Measurements from ENCODE around the gene GSTM1. TPM values are rescaled to one million over a fixed set of nuclear protein-coding genes. Genes with fewer than 3 reads are reported as not detected.

GSTM1 gene
- total and polyA plus RNA-seq, 11 donors: 0.10 to 60.0 (median 26.8) TPM; not detected in 4

- WGBS, 4 donors: 75 to 89% (median 84%) methylated on average over 6 of the region's 6 CpGs
- no peak overlapping the region for H3K27ac ChIP-seq
- no peaks in the 10 kb centered on the region for H3K27me3 ChIP-seq
- TF ChIP-seq POLR2A (IDR thresholded peaks at IDR 0.05) (no peak), CTCF (IDR thresholded peaks at IDR 0.05) (no peak)
- ATAC-seq (no peak), DNase-seq (no peak)
- H3K9me3 ChIP-seq: no peaks in the 10 kb centered on the region
- H3K4me3 ChIP-seq: no peak overlapping the region
- intact Hi-C loops (cut with DNase I): no loop called here
- no peaks in the 10 kb centered on the region for H3K4me1 ChIP-seq
- H3K36me3 ChIP-seq: peaks cover 0 to under 1% (median 0%) of the 10 kb centered on the region in 9 donors
These were observed 43.0 kb downstream of the GSTM1 start for GRCh38 chr1:109730666-109731065.

GRCh38 chr1:109732390-109732881, 44.8 kb downstream of the GSTM1 start:
- Histone ChIP-seq H3K9me3 (no peaks in the 10 kb centered on the region), H3K27me3 (no peaks in the 10 kb centered on the region), H3K27ac (no peak overlapping the region), H3K36me3 (peaks cover 0 to 18% (median 9%) of the 10 kb centered on the region in 9 donors), H3K4me3 (no peak overlapping the region), H3K4me1 (no peaks in the 10 kb centered on the region)
- 71 to 85% (median 81%) methylated on average over 3 of the region's 3 CpGs for WGBS, 4 donors
- ATAC-seq (no peak), DNase-seq (no peak)
- TF ChIP-seq POLR2A (IDR thresholded peaks at IDR 0.05): no peak
- TF ChIP-seq CTCF (IDR thresholded peaks at IDR 0.05): no peak
- intact Hi-C loops (cut with DNase I): no loop called here

GRCh38 chr1:109733236-109733870, 45.7 kb downstream of the GSTM1 start:
- H3K9me3 ChIP-seq: no peaks in the 10 kb centered on the region
- TF ChIP-seq CTCF (IDR thresholded peaks at IDR 0.05) (no peak), POLR2A (IDR thresholded peaks at IDR 0.05) (no peak)
- no peak overlapping the region for H3K4me3 ChIP-seq
- ATAC-seq: no peak
- H3K27ac ChIP-seq: no peak overlapping the region
- WGBS, 4 donors: 85 to 93% (median 90%) methylated on average over 4 of the region's 4 CpGs
- H3K4me1 ChIP-seq: no peaks in the 10 kb centered on the region
- no peak for DNase-seq
- H3K27me3 ChIP-seq: no peaks in the 10 kb centered on the region
- peaks cover 0 to 27% (median 18%) of the 10 kb centered on the region in 9 donors for H3K36me3 ChIP-seq
- intact Hi-C loops (cut with DNase I): no loop called here

DNA sequence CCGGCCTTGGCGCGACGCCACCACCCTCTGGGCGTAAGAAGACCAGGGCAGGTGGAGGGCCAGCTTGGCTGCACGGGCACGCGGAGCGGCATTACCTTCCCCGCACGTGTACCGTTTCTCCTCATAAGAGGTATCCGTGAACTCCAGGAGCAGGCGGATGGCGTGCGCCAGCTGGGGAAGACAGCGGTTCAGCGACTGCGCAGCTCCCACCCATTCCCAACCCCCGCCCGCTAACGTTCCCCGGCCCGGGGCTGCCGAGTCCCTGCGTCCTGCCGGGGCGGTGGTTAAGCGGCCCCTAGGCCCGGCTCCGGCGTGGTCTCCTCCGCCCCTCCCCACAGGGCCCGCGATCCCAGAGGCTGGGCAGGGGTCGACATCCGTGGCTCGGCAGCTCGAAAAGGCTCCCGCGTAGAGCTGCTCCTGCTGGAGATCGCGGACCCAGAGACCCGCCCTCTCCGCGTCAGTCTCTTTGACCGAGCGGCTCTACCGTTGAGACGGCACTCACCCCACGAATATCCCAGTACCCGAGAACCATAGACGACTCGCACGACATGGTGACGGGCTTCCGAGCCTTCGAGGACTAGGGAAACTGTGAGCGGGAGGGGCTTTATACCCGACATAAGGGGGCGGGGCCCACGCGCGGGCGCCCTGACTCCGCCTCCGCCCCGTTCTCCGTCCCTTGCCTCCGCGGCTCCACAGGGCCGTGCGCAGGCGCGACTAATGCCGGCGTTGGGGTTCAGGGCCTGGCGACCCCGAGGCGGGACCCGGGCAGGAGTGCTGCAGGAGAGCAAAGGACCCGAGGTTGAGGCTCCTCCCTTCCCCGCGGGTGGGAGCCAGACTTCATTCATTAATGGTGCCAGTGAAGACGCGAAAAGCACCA, 52.4 kb downstream of the GSTM1 start:
- Histone ChIP-seq H3K27ac (peak overlapping the region in 11 of 12 donors; percentile 5 to 84 (median 64)), H3K4me3 (peak overlapping the region; percentile 28 to 88 (median 66)), H3K9me3 (no peaks in the 10 kb centered on the region), H3K36me3 (peaks cover 0 to 27% (median 18%) of the 10 kb centered on the region in 9 donors), H3K4me1 (peaks cover 0 to 17% (median 12%) of the 10 kb centered on the region in 12 donors), H3K27me3 (peaks cover 0 to 10% (median 0%) of the 10 kb centered on the region in 9 donors)
- ATAC-seq: peak; percentile 94 to 99 (median 98)
- DNase-seq: peak; percentile 77 to 92 (median 80)
- TF ChIP-seq CTCF (IDR thresholded peaks at IDR 0.05): no peak
- TF ChIP-seq POLR2A (IDR thresholded peaks at IDR 0.05): peak; percentile 59 to 83
- 0 to 2% (median 1%) methylated on average over 23 to 86 of the region's 86 CpGs for WGBS, 4 donors
- intact Hi-C loops (cut with DNase I): loop anchor here in 1 of 10 donors (5.0 kb wide), 1 partner anchor 32 kb away; no protein-coding TSS in a partner anchor
